ENCODE data around the gene SEPTIN2.

SEPTIN2 gene

DNA sequence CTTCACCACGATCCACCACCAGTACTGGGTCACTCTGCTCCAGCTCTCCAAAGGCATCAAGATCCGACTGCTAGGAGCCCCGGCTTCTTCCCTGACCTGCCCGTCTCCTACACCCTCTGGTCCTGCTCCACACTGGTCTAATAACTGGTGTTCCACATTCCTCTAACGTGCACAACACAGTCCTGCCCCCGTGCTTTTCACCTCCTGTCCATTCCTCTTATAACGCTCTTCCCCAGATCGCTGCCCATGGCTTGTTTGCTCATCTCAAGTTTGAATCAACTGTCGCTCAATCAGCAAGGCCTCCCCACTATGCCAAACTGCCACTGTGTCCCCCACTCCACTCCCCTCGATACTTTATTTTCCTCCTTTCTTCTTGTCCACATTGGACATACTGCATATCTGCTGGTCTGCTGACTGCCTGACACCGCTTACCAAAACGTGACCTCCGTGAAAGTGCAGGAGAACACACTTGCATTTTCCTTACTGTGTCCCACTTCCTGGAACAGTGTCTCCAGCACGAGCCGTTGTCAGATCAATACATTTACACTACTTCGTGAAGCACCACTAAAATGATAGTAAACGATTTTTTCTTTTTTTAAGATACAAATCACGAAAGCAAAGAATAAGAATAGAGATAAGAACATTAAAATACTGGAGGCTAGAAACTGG lies 6.8 kb upstream of the SEPTIN2 start:
- DNase-seq (ENCODE audit: insufficient read length, low spot score): no peak
- FAIRE-seq: no peak
- TF ChIP-seq, protein P1, sequence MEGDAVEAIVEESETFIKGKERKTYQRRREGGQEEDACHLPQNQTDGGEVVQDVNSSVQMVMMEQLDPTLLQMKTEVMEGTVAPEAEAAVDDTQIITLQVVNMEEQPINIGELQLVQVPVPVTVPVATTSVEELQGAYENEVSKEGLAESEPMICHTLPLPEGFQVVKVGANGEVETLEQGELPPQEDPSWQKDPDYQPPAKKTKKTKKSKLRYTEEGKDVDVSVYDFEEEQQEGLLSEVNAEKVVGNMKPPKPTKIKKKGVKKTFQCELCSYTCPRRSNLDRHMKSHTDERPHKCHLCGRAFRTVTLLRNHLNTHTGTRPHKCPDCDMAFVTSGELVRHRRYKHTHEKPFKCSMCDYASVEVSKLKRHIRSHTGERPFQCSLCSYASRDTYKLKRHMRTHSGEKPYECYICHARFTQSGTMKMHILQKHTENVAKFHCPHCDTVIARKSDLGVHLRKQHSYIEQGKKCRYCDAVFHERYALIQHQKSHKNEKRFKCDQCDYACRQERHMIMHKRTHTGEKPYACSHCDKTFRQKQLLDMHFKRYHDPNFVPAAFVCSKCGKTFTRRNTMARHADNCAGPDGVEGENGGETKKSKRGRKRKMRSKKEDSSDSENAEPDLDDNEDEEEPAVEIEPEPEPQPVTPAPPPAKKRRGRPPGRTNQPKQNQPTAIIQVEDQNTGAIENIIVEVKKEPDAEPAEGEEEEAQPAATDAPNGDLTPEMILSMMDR (IDR thresholded peaks at IDR 0.05; ENCODE audit: insufficient read depth, missing control alignments): no peak

DNA sequence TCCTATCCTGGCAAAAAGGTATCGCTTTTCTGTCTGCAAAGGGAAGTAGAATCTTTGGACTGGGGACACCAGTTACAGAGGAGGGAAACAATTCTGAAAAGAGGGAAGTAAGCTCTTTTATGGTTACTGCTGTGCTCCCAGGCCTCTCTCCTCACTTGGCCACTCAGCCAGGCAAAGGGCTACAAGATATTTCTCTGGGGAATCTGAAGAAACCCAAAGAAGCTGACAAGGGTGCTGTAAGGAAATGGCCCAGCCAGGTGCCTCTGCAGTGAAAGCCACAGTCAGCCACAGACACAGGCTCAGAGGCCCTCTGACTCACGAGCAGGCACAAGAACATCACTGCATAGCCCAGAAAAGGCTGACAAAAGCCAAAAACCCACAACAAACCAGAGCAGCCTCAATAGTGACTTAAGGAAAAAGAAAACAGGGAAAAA lies 6.0 kb upstream of the SEPTIN2 start:
- FAIRE-seq: no peak
- TF ChIP-seq, protein P1 (IDR thresholded peaks at IDR 0.05; ENCODE audit: insufficient read depth, missing control alignments): no peak
- DNase-seq (ENCODE audit: insufficient read length, low spot score): no peak

DNA sequence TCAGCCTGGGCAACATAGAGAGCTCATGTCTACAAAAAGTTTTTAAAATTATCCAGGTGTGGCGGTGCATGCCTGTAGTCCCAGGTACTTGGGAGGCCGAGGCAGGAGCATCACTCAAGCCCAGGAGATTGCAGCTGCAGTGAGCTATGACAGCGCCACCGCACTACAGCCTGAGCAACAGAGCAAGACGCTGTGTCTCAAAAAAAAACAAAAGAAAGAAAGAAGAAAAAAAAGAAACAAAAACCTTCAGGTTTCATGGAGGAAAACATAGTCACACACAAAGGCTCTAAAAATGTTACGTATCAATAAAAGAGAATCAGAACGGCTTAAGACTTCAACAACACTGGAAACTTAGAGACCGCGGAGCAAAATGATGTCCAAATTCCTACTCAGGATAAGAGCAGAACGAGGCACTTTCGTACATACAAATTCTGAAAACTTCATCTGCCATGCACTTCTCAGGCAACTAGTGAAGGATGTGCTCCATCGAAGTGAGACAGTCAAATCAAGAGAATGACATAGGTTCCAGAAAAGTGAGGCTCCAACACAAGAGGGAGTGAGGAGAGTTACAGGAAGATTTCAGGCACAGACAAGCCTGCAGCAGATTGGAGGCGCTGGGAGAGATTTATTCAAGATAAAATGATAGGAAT lies 4.7 kb upstream of the SEPTIN2 start:
- TF ChIP-seq, protein P1 (IDR thresholded peaks at IDR 0.05; ENCODE audit: insufficient read depth, missing control alignments): no peak
- DNase-seq (ENCODE audit: insufficient read length, low spot score) (no peak), FAIRE-seq (no peak)

DNA sequence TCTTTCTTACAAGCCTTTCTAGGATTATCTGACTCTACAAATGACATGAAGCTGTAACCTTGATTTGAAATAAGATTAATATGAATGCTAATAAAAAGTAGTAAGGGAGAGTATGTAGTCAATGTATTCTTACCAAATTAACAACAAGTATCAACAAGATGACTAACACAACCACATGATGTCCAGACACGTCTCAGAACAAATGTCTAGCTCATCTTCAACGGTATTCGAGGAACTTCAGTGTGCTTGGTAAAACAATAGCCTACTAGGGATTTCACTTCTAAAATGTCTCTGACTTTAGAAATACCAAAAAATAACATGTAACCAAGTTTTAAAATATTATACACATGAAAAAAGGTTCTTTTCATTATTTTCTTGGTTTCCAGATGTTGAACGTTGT lies 3.6 kb upstream of the SEPTIN2 start:
- FAIRE-seq (no peak), DNase-seq (ENCODE audit: insufficient read length, low spot score) (no peak)
- TF ChIP-seq, protein P1 (IDR thresholded peaks at IDR 0.05; ENCODE audit: insufficient read depth, missing control alignments): no peak

DNA sequence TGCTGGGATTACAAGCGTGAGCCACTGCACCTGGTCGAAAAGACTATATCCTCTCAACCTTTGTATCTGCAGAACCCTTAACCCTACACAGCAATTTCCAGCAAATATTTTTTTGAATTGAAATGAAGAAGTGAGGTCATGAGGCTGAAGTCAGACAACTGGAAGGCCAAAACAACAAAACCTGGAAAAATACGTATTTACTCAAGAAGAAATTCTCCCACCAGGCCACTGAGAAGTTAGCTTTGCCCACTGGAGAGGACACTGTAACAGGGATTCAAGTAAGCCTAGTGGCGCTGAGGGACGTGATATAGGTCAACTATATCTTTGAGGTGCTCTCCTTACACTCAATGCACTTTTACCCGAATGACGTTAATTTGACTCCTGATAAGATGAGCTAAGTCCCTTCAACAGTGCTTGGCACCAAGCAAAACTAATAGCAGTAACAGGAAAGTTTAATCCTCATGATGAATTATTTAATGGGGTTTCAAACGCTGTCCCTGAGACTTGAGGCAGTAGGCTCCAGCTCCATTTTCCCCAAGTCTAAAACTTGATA lies 2.1 kb upstream of the SEPTIN2 start:
- FAIRE-seq (no peak), DNase-seq (ENCODE audit: insufficient read length, low spot score) (no peak)
- TF ChIP-seq, protein P1 (IDR thresholded peaks at IDR 0.05; ENCODE audit: insufficient read depth, missing control alignments): no peak

DNA sequence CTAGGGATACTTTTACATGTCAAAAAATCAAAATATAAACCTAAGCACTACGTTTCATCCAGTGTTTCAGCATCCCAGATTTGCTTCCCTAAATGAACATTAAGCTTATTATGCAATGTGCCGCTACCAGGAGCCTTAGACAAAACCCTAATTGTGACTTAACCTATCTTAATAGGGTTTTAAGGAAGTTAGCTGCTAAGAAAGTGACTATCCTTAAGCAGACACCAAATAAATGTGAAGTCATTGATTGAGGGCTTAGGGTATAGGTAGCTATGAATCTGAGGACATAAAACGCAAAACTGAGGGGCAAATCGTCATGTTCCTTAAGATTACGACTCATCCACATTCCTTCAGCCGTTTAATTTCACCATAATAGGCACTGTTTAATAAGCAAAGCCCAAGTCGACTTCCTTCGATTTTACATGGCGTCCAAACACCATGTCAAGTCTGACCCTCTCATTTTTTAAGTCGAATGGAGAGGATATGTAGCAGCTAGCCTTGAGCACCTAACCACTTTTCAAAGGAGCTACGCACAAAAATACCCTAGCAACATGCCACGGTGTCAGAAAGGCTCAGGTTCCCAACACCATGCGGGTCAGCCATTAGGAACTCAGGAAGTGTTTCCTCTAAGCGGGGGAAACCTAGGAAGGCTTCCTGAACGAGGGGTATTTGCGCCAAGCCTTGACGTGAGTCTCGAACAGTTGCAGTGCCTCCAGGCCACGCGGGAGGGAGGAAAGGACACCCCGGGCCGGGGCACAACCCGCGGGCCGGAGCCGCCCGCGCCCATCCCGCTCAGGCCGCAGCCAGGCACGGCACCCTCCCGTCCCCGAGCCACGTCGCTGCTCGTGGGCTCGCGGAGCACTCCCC lies 1.3 kb upstream of the SEPTIN2 start:
- FAIRE-seq (no peak), DNase-seq (ENCODE audit: insufficient read length, low spot score) (no peak)
- TF ChIP-seq, protein P1 (IDR thresholded peaks at IDR 0.05; ENCODE audit: insufficient read depth, missing control alignments): no peak
